SK-N-MC (cell line): ENCODE data around the gene BICD1.

Source experiments
- DNase-seq: peaks from one replicate; pipeline ENCODE4 v3.0.0-alpha.2; 2011; ENCODE audit warnings: low read depth, low spot score
- H3K27ac ChIP-seq: fragments of 200-600 bp; sonication (generic); 2 replicates; pipeline ENCODE4 v1.5.1; 2016; ENCODE audit warnings: mixed run types
- H3K36me3 ChIP-seq: fragments of 200-600 bp; sonication (generic); 2 replicates; pipeline ENCODE4 v1.6.1; 2017; ENCODE audit warnings: antibody characterized with exemption, low read length, mixed read lengths; ENCODE audit not compliant: insufficient read depth
- H3K4me3 ChIP-seq: fragments of 200-600 bp; sonication (generic); 2 replicates; pipeline ENCODE4 v1.5.1; 2016
- H3K9ac ChIP-seq: fragments of 200-600 bp; sonication (generic); 2 replicates; pipeline ENCODE4 v1.8.0; 2017; ENCODE audit warnings: mixed run types, mixed read lengths; ENCODE audit not compliant: insufficient read length
- H3K9me3 ChIP-seq: fragments of 200-600 bp; sonication (generic); 2 replicates; pipeline ENCODE4 v1.6.1; 2017; ENCODE audit warnings: low read depth, mild to moderate bottlenecking, antibody characterized with exemption, low read length, moderate library complexity, mixed read lengths
- EZH2 ChIP-seq: fragments of 200-600 bp; sonication (generic); IDR thresholded peaks from one replicate; pipeline ENCODE4 v1.6.1; 2017; ENCODE audit warnings: antibody characterized with exemption
- FOXP2 ChIP-seq: optimal IDR thresholded peaks from 2 replicates; pipeline ENCODE3; 2011; ENCODE audit warnings: mild to moderate bottlenecking, moderate library complexity; ENCODE audit not compliant: insufficient read depth; ENCODE audit errors: extremely low read length, control extremely low read depth
- POLR2AphosphoS5 ChIP-seq: IDR thresholded peaks from 2 replicates; pipeline ENCODE4 v1.6.1; 2012; ENCODE audit warnings: mild to moderate bottlenecking, low read depth, low read length, borderline replicate concordance

BICD1 gene

GRCh38 chr12:32120419-32120818 lies 13.8 kb downstream of the BICD1 start:
- H3K4me3 ChIP-seq = no peak overlapping the region
- H3K27ac ChIP-seq = no peak overlapping the region
- no peak for DNase-seq
- H3K9me3 ChIP-seq = no peaks in the 10 kb centered on the region
- no peak overlapping the region for H3K9ac ChIP-seq
- no peak for TF ChIP-seq POLR2AphosphoS5
- no peak for TF ChIP-seq FOXP2
- TF ChIP-seq EZH2 = no peak
- H3K36me3 ChIP-seq = no peaks in the 10 kb centered on the region

GRCh38 chr12:32124637-32125036 lies 18.0 kb downstream of the BICD1 start:
- Histone ChIP-seq H3K36me3 (no peaks in the 10 kb centered on the region), H3K4me3 (no peak overlapping the region), H3K9me3 (no peaks in the 10 kb centered on the region), H3K27ac (no peak overlapping the region), H3K9ac (no peak overlapping the region)
- DNase-seq = no peak
- TF ChIP-seq POLR2AphosphoS5 (no peak), FOXP2 (no peak), EZH2 (no peak)

GRCh38 chr12:32125455-32126084 lies 18.9 kb downstream of the BICD1 start:
- Histone ChIP-seq H3K4me3 (no peak overlapping the region), H3K9me3 (no peaks in the 10 kb centered on the region), H3K27ac (no peak overlapping the region), H3K36me3 (no peaks in the 10 kb centered on the region), H3K9ac (no peak overlapping the region)
- TF ChIP-seq FOXP2 = no peak
- TF ChIP-seq POLR2AphosphoS5 = no peak
- TF ChIP-seq EZH2 = no peak
- DNase-seq = no peak

- Histone ChIP-seq H3K9ac (no peak overlapping the region), H3K36me3 (no peaks in the 10 kb centered on the region), H3K27ac (no peak overlapping the region), H3K9me3 (no peaks in the 10 kb centered on the region), H3K4me3 (no peak overlapping the region)
- no peak for DNase-seq
- TF ChIP-seq FOXP2 = no peak
- no peak for TF ChIP-seq EZH2
- no peak for TF ChIP-seq POLR2AphosphoS5
Measured at GRCh38 chr12:32126720-32127119, 20.1 kb downstream of the BICD1 start.

GRCh38 chr12:32131666-32132065 lies 25.0 kb downstream of the BICD1 start:
- TF ChIP-seq EZH2 = no peak
- TF ChIP-seq FOXP2 = no peak
- TF ChIP-seq POLR2AphosphoS5 = no peak
- Histone ChIP-seq H3K27ac (no peak overlapping the region), H3K36me3 (no peaks in the 10 kb centered on the region), H3K9ac (no peak overlapping the region), H3K4me3 (no peak overlapping the region), H3K9me3 (no peaks in the 10 kb centered on the region)
- no peak for DNase-seq

- no peak overlapping the region for H3K27ac ChIP-seq
- H3K9ac ChIP-seq = no peak overlapping the region
- no peak for TF ChIP-seq POLR2AphosphoS5
- no peak overlapping the region for H3K4me3 ChIP-seq
- H3K9me3 ChIP-seq = no peaks in the 10 kb centered on the region
- H3K36me3 ChIP-seq = no peaks in the 10 kb centered on the region
- DNase-seq = no peak
Measured at GRCh38 chr12:32134101-32134888, 27.6 kb downstream of the BICD1 start.

- no peak overlapping the region for H3K9ac ChIP-seq
- no peaks in the 10 kb centered on the region for H3K36me3 ChIP-seq
- no peaks in the 10 kb centered on the region for H3K9me3 ChIP-seq
- DNase-seq = no peak
- TF ChIP-seq EZH2 (no peak), FOXP2 (no peak), POLR2AphosphoS5 (no peak)
- H3K4me3 ChIP-seq = no peak overlapping the region
- no peak overlapping the region for H3K27ac ChIP-seq
Measured at GRCh38 chr12:32135967-32136366, 29.3 kb downstream of the BICD1 start.

GRCh38 chr12:32136404-32136803 lies 29.8 kb downstream of the BICD1 start:
- Histone ChIP-seq H3K9ac (no peak overlapping the region), H3K36me3 (no peaks in the 10 kb centered on the region), H3K27ac (no peak overlapping the region), H3K4me3 (no peak overlapping the region), H3K9me3 (no peaks in the 10 kb centered on the region)
- TF ChIP-seq EZH2 = no peak
- TF ChIP-seq POLR2AphosphoS5 = no peak
- TF ChIP-seq FOXP2 = no peak
- no peak for DNase-seq
